SU-DHL-6 (cell line): ENCODE results near the gene CPNE4.

Source experiments
- H2AFZ ChIP-seq: fragments of 200-600 bp; sonication (generic); 2 replicates; pipeline ENCODE4 v1.6.1; 2014; ENCODE audit warnings: low read depth, mild to moderate bottlenecking, moderate library complexity, mixed read lengths, antibody characterized with exemption, low read length; ENCODE audit not compliant: severe bottlenecking
- H3F3A ChIP-seq: fragments of 200-600 bp; shearing (Covaris generic); 2 replicates; pipeline ENCODE4 v1.6.0; 2016; ENCODE audit warnings: antibody characterized with exemption, mild to moderate bottlenecking; ENCODE audit not compliant: insufficient read depth
- H3K27ac ChIP-seq: fragments of 200-600 bp; sonication (generic); 2 replicates; pipeline ENCODE4 v1.5.1; 2016; ENCODE audit warnings: low read depth, mild to moderate bottlenecking, low read length, moderate library complexity, mixed read lengths
- H3K27me3 ChIP-seq: fragments of 200-600 bp; sonication (generic), shearing (Covaris generic); 2 replicates; pipeline ENCODE4 v1.6.0; 2014; ENCODE audit warnings: mild to moderate bottlenecking, low read length
- H3K36me3 ChIP-seq: fragments of 200-600 bp; sonication (generic); 2 replicates; pipeline ENCODE4 v1.6.1; 2014; ENCODE audit warnings: mild to moderate bottlenecking, low read length, mixed read lengths
- H3K4me2 ChIP-seq: fragments of 300-600, 200-600 bp; shearing (Covaris generic), sonication (generic); 2 replicates; pipeline ENCODE4 v1.6.0; 2014; ENCODE audit warnings: low read length, low read depth, mild to moderate bottlenecking; ENCODE audit not compliant: poor library complexity, severe bottlenecking
- H3K4me3 ChIP-seq: fragments of 200-600 bp; sonication (generic); 2 replicates; pipeline ENCODE4 v1.5.1; 2014; ENCODE audit warnings: antibody characterized with exemption, low read length, mild to moderate bottlenecking, mixed read lengths; ENCODE audit not compliant: insufficient read depth, poor library complexity, severe bottlenecking
- H3K79me2 ChIP-seq: fragments of 200-600 bp; sonication (generic); 2 replicates; pipeline ENCODE4 v1.6.1; 2014; ENCODE audit warnings: mild to moderate bottlenecking, low read length, moderate library complexity; ENCODE audit not compliant: insufficient read depth
- H3K9ac ChIP-seq: fragments of 200-600 bp; sonication (generic); 2 replicates; pipeline ENCODE4 v1.7.0; 2014; ENCODE audit warnings: mild to moderate bottlenecking, low read length
- H3K9me2 ChIP-seq: fragments of 200-600 bp; sonication (generic); replicated peaks from 2 replicates; pipeline ENCODE4 v1.6.1; 2014; ENCODE audit warnings: low read length; ENCODE audit not compliant: insufficient read depth
- H3K9me3 ChIP-seq: fragments of 200-600 bp; sonication (generic); 2 replicates; pipeline ENCODE4 v1.6.1; 2014; ENCODE audit warnings: low read length, mixed read lengths; ENCODE audit not compliant: insufficient read depth
- H4K20me1 ChIP-seq: fragments of 200-600 bp; sonication (generic); 2 replicates; pipeline ENCODE4 v1.6.1; 2014; ENCODE audit warnings: low read depth, mild to moderate bottlenecking, antibody characterized with exemption, low read length, moderate library complexity, mixed read lengths
- CTCF ChIP-seq: fragments of 200-600 bp; sonication (generic); IDR thresholded peaks from one replicate; pipeline ENCODE4 v1.5.1; 2017; ENCODE audit warnings: antibody characterized with exemption, mild to moderate bottlenecking, low read length, moderate library complexity; ENCODE audit not compliant: insufficient read depth, poor library complexity, severe bottlenecking
- EZH2phosphoT487 ChIP-seq: fragments of 200-600 bp; sonication (generic), shearing (Covaris generic); conservative IDR thresholded peaks from 2 replicates; pipeline ENCODE4 v1.6.1; 2018; ENCODE audit warnings: mild to moderate bottlenecking, antibody characterized with exemption, low read length, moderate library complexity, mixed read lengths

The CPNE4 gene

GRCh38 chr3:131819381-131820055 is 215.3 kb downstream of the CPNE4 start:
- Histone ChIP-seq H3F3A (no peaks in the 10 kb centered on the region), H3K9me3 (no peaks in the 10 kb centered on the region), H3K9me2 (no peaks in the 10 kb centered on the region), H3K9ac (no peak overlapping the region), H3K4me3 (no peak overlapping the region), H3K36me3 (no peaks in the 10 kb centered on the region), H2AFZ (no peak overlapping the region), H3K4me2 (no peak overlapping the region), H3K27me3 (no peaks in the 10 kb centered on the region), H3K27ac (no peak overlapping the region), H3K79me2 (no peaks in the 10 kb centered on the region), H4K20me1 (no peaks in the 10 kb centered on the region)
- TF ChIP-seq CTCF, result no peak
- no peak for TF ChIP-seq EZH2phosphoT487

GRCh38 chr3:131812433-131812832 is 222.4 kb downstream of the CPNE4 start:
- H3F3A ChIP-seq, result no peaks in the 10 kb centered on the region
- H3K79me2 ChIP-seq, result no peaks in the 10 kb centered on the region
- no peaks in the 10 kb centered on the region for H3K9me3 ChIP-seq
- no peak overlapping the region for H3K4me2 ChIP-seq
- no peaks in the 10 kb centered on the region for H3K27me3 ChIP-seq
- no peaks in the 10 kb centered on the region for H4K20me1 ChIP-seq
- no peak overlapping the region for H3K27ac ChIP-seq
- H3K4me3 ChIP-seq, result no peak overlapping the region
- H3K9me2 ChIP-seq, result no peaks in the 10 kb centered on the region
- H2AFZ ChIP-seq, result no peak overlapping the region
- H3K36me3 ChIP-seq, result no peaks in the 10 kb centered on the region
- no peak for TF ChIP-seq EZH2phosphoT487
- TF ChIP-seq CTCF, result no peak
- H3K9ac ChIP-seq, result no peak overlapping the region

- H3K9me3 ChIP-seq, result no peaks in the 10 kb centered on the region
- no peaks in the 10 kb centered on the region for H3F3A ChIP-seq
- no peaks in the 10 kb centered on the region for H3K36me3 ChIP-seq
- H3K79me2 ChIP-seq, result no peaks in the 10 kb centered on the region
- no peak overlapping the region for H3K9ac ChIP-seq
- H2AFZ ChIP-seq, result no peak overlapping the region
- H3K27me3 ChIP-seq, result no peaks in the 10 kb centered on the region
- H3K9me2 ChIP-seq, result no peaks in the 10 kb centered on the region
- TF ChIP-seq CTCF (no peak), EZH2phosphoT487 (no peak)
- no peak overlapping the region for H3K4me2 ChIP-seq
- H4K20me1 ChIP-seq, result no peaks in the 10 kb centered on the region
- H3K4me3 ChIP-seq, result no peak overlapping the region
- H3K27ac ChIP-seq, result no peak overlapping the region
Observed at GRCh38 chr3:131811481-131811880, 223.3 kb downstream of the CPNE4 start.
